OCI-LY1 (cell line): ENCODE data around the gene P2RY2.

Experiments used
- H2AFZ ChIP-seq: fragments of 200-600 bp; sonication (generic), shearing (Covaris generic); 2 replicates; pipeline ENCODE4 v1.6.0; 2014; ENCODE audit warnings: antibody characterized with exemption, mild to moderate bottlenecking, low read length
- H3F3A ChIP-seq: fragments of 200-600 bp; sonication (generic), shearing (Covaris generic); 2 replicates; pipeline ENCODE4 v1.6.0; 2014; ENCODE audit warnings: mild to moderate bottlenecking, antibody characterized with exemption, low read length, moderate library complexity; ENCODE audit not compliant: insufficient read depth
- H3K27ac ChIP-seq: fragments of 200-600 bp; sonication (generic); 2 replicates; pipeline ENCODE4 v1.5.1; 2014; ENCODE audit warnings: low read length, mixed run types, mild to moderate bottlenecking, low read depth; ENCODE audit not compliant: poor library complexity, severe bottlenecking
- H3K27me3 ChIP-seq: fragments of 200-600 bp; sonication (generic); 2 replicates; pipeline ENCODE4 v1.6.0; 2014; ENCODE audit warnings: antibody characterized with exemption, mild to moderate bottlenecking, low read length, moderate library complexity; ENCODE audit not compliant: insufficient read depth
- H3K36me3 ChIP-seq: fragments of 200-600 bp; sonication (generic); 2 replicates; pipeline ENCODE4 v1.6.1; 2014; ENCODE audit warnings: mild to moderate bottlenecking, antibody characterized with exemption, low read length, moderate library complexity, mixed read lengths; ENCODE audit not compliant: insufficient read depth
- H3K4me1 ChIP-seq: fragments of 200-600 bp; sonication (generic); 2 replicates; pipeline ENCODE4 v1.5.1; 2014; ENCODE audit warnings: mild to moderate bottlenecking, low read length, moderate library complexity; ENCODE audit not compliant: insufficient read depth, severe bottlenecking
- H3K4me2 ChIP-seq: fragments of 200-600 bp; sonication (generic), shearing (Covaris generic); 2 replicates; pipeline ENCODE4 v1.6.1; 2014; ENCODE audit warnings: low read length
- H3K4me3 ChIP-seq: fragments of 200-600 bp; sonication (generic); 2 replicates; pipeline ENCODE4 v1.5.1; 2014; ENCODE audit warnings: low read length, low read depth, mild to moderate bottlenecking, mixed read lengths; ENCODE audit not compliant: poor library complexity, severe bottlenecking
- H3K79me2 ChIP-seq: fragments of 200-600 bp; shearing (Covaris generic); 2 replicates; pipeline ENCODE4 v1.6.1; 2016; ENCODE audit warnings: mixed run types, low read length, mixed read lengths; ENCODE audit not compliant: insufficient read depth
- H3K9ac ChIP-seq: fragments of 200-600 bp; sonication (generic), shearing (Covaris generic); 2 replicates; pipeline ENCODE4 v1.6.1; 2014; ENCODE audit warnings: mild to moderate bottlenecking, low read length, mixed read lengths
- H3K9me2 ChIP-seq: fragments of 200-600 bp; sonication (generic), shearing (Covaris generic); 2 replicates; pipeline ENCODE4 v1.6.1; 2014; ENCODE audit warnings: low read depth, mild to moderate bottlenecking, low read length, mixed read lengths
- H3K9me3 ChIP-seq: fragments of 200-600 bp; shearing (Covaris generic); 2 replicates; pipeline ENCODE4 v1.6.1; 2014; ENCODE audit warnings: low read length, mixed read lengths
- H4K20me1 ChIP-seq: fragments of 200-600 bp; sonication (generic), shearing (Covaris generic); 2 replicates; pipeline ENCODE4 v1.6.0; 2016; ENCODE audit warnings: mild to moderate bottlenecking, low read length; ENCODE audit not compliant: insufficient read depth
- CTCF ChIP-seq: fragments of 200-600 bp; sonication (generic), shearing (Covaris generic); IDR thresholded peaks from 2 replicates; pipeline ENCODE4 v1.5.1; 2017; ENCODE audit warnings: mild to moderate bottlenecking, antibody characterized with exemption, low read length, moderate library complexity, mixed read lengths
- EZH2 ChIP-seq: fragments of 200-600 bp; sonication (generic), shearing (Covaris generic); IDR thresholded peaks from 2 replicates; pipeline ENCODE4 v1.8.0; 2017; ENCODE audit warnings: borderline replicate concordance, mixed run types, mild to moderate bottlenecking, antibody characterized with exemption, low read length, moderate library complexity, mixed read lengths

The P2RY2 gene

GRCh38 chr11:73176874-73177155, 41.3 kb upstream of the P2RY2 start:
- Histone ChIP-seq H3K27me3 (no peaks in the 10 kb centered on the region; the same call in 1 of the 2 replicates), H3K9me3 (no peaks in the 10 kb centered on the region), H3K9me2 (no peaks in the 10 kb centered on the region)

DNA sequence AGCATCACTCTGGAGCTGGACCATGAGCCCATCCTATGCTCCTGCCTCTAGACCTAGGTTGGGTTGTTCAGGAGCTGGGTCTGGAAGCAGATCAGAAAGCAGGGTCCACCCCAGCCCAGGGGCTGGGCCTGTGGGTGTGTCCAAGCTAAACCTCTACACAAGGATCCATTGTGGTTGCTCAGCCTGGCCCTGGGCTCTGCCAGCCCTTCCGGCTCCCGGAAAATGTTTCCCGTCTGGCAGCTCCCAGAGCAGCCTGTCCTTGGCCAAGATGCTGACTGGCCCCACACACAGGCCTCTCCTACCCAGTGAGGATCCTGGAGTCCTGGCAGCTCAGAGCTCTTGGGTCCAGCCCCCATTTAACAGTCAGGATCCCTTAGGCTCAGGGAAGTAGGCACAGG, 40.7 kb upstream of the P2RY2 start:
- H3K27me3 ChIP-seq, result no peaks in the 10 kb centered on the region; the same call in 1 of the 2 replicates
- TF ChIP-seq CTCF (no peak), EZH2 (no peak)
- no peak overlapping the region for H3K4me3 ChIP-seq
- H3F3A ChIP-seq, result no peaks in the 10 kb centered on the region
- no peaks in the 10 kb centered on the region for H4K20me1 ChIP-seq
- no peaks in the 10 kb centered on the region for H3K79me2 ChIP-seq
- no peak overlapping the region for H2AFZ ChIP-seq
- peak overlapping the region; percentile 26; the same call in 1 of the 2 replicates for H3K4me2 ChIP-seq
- H3K36me3 ChIP-seq, result no peaks in the 10 kb centered on the region
- H3K27ac ChIP-seq, result peak overlapping the region; percentile 59
- H3K9me2 ChIP-seq, result no peaks in the 10 kb centered on the region
- no peaks in the 10 kb centered on the region for H3K9me3 ChIP-seq
- peak overlapping the region; percentile 41 for H3K9ac ChIP-seq
- peaks cover 26% of the 10 kb centered on the region for H3K4me1 ChIP-seq

More at GRCh38 chr11:73176874-73177155, 41.3 kb upstream of the P2RY2 start:
- Histone ChIP-seq H3F3A (no peaks in the 10 kb centered on the region), H3K36me3 (no peaks in the 10 kb centered on the region), H3K9ac (peak overlapping the region; percentile 41; the same call in 1 of the 2 replicates), H3K4me3 (no peak overlapping the region), H3K4me2 (no peak overlapping the region; the same call in 1 of the 2 replicates), H3K27ac (peak overlapping the region; percentile 59), H3K4me1 (peaks cover 26% of the 10 kb centered on the region), H4K20me1 (no peaks in the 10 kb centered on the region), H3K79me2 (no peaks in the 10 kb centered on the region), H2AFZ (no peak overlapping the region)
- no peak for TF ChIP-seq CTCF
- no peak for TF ChIP-seq EZH2

GRCh38 chr11:73177778-73178539, 40.1 kb upstream of the P2RY2 start:
- Histone ChIP-seq H3K4me2 (peak overlapping the region; percentile 26; the same call in 1 of the 2 replicates), H3K27me3 (no peaks in the 10 kb centered on the region; the same call in 1 of the 2 replicates), H2AFZ (no peak overlapping the region), H3K9me3 (no peaks in the 10 kb centered on the region), H3K4me1 (peaks cover 26% of the 10 kb centered on the region), H3K4me3 (no peak overlapping the region), H3K9ac (peak overlapping the region; percentile 41; the same call in 1 of the 2 replicates), H3F3A (no peaks in the 10 kb centered on the region), H3K79me2 (no peaks in the 10 kb centered on the region), H3K36me3 (no peaks in the 10 kb centered on the region), H3K9me2 (no peaks in the 10 kb centered on the region), H4K20me1 (no peaks in the 10 kb centered on the region), H3K27ac (peak overlapping the region; percentile 59)
- TF ChIP-seq EZH2 (no peak), CTCF (peak; percentile 93)
